HepG2 (cell line): ENCODE measurements around the gene ZDHHC16. TPM values are rescaled to one million over a fixed set of nuclear protein-coding genes. Genes with fewer than 3 reads are reported as not detected.

Experiments used
- CBX2 ChIP-seq, 2 experiments: fragments of 200-600 bp in 1 of 2; sonication (generic); formaldehyde crosslinking in 1 of 2; IDR thresholded peaks; 2 replicates each; pipeline versions ENCODE4 v1.7.0 to v1.8.1; 2018 to 2022; ENCODE audit warnings: low read depth in 2 of 2, low read length in 1 of 2, mild to moderate bottlenecking in 1 of 2, missing genetic modification reagents in 1 of 2
- CTCF ChIP-seq: sonication (generic); formaldehyde crosslinking; IDR thresholded peaks from 2 replicates; pipeline ENCODE4 v1.5.0; 2020; ENCODE audit warnings: mild to moderate bottlenecking, missing genetic modification reagents, moderate library complexity
- DNMT1 ChIP-seq: sonication (generic); formaldehyde crosslinking; IDR thresholded peaks from 2 replicates; pipeline ENCODE4 v1.5.1; 2020; ENCODE audit warnings: mild to moderate bottlenecking, missing genetic modification reagents
- DPF2 ChIP-seq: sonication (generic); formaldehyde crosslinking; IDR thresholded peaks from 2 replicates; pipeline ENCODE4 v1.4.0; 2020; ENCODE audit warnings: mild to moderate bottlenecking, low read depth, missing genetic modification reagents, borderline replicate concordance
- EHMT2 ChIP-seq: fragments of 200-600 bp; sonication (generic); IDR thresholded peaks from 2 replicates; pipeline ENCODE4 v1.7.0; 2017; ENCODE audit warnings: antibody characterized with exemption, low read depth, low read length, borderline replicate concordance
- ELF3 ChIP-seq: IDR thresholded peaks from 2 replicates; pipeline ENCODE4 v1.6.1; 2016; ENCODE audit warnings: missing genetic modification reagents, missing compliant biosample characterization
- EZH2 ChIP-seq: conservative IDR thresholded peaks from 2 replicates; pipeline ENCODE4 v1.6.1; 2012; ENCODE audit warnings: mild to moderate bottlenecking, low read depth, low read length, moderate library complexity
- FOXK1 ChIP-seq: sonication (generic); formaldehyde crosslinking; IDR thresholded peaks from 2 replicates; pipeline ENCODE4 v1.4.0; 2020; ENCODE audit warnings: low read depth, missing genetic modification reagents, borderline replicate concordance
- GPBP1L1 ChIP-seq: sonication (generic); formaldehyde crosslinking; IDR thresholded peaks from 2 replicates; pipeline ENCODE4 v1.5.0; 2020; ENCODE audit warnings: mild to moderate bottlenecking, missing genetic modification reagents
- HINFP ChIP-seq: sonication (generic); formaldehyde crosslinking; IDR thresholded peaks from 2 replicates; pipeline ENCODE4 v1.4.0; 2020; ENCODE audit warnings: low read depth, mild to moderate bottlenecking, missing genetic modification reagents
- HNRNPH1 ChIP-seq: fragments of 200-400 bp; formaldehyde crosslinking; optimal IDR thresholded peaks from 2 replicates; pipeline ENCODE3; 2017; ENCODE audit warnings: mild to moderate bottlenecking, low read depth, low read length
- MAF1 ChIP-seq: sonication (generic); formaldehyde crosslinking; IDR thresholded peaks from 2 replicates; pipeline ENCODE4 v1.5.0; 2020; ENCODE audit warnings: missing genetic modification reagents, borderline replicate concordance
- MTA1 ChIP-seq: sonication (generic); formaldehyde crosslinking; IDR thresholded peaks from 2 replicates; pipeline ENCODE4 v1.4.0; 2020; ENCODE audit warnings: missing genetic modification reagents, mild to moderate bottlenecking, borderline replicate concordance
- NFE2 ChIP-seq: sonication (generic); formaldehyde crosslinking; IDR thresholded peaks from 2 replicates; pipeline ENCODE4 v1.4.0; 2020; ENCODE audit warnings: missing genetic modification reagents
- NR2C2 ChIP-seq: sonication (generic); formaldehyde crosslinking; IDR thresholded peaks from 2 replicates; pipeline ENCODE4 v1.4.0; 2020; ENCODE audit warnings: missing genetic modification reagents, mild to moderate bottlenecking, moderate library complexity, borderline replicate concordance
- RAD21 ChIP-seq: fragments of 450-650 bp; formaldehyde crosslinking; IDR thresholded peaks from 2 replicates; pipeline ENCODE4 v1.5.0; 2020; ENCODE audit warnings: mild to moderate bottlenecking
- RELA ChIP-seq: sonication (generic); formaldehyde crosslinking; IDR thresholded peaks from 2 replicates; pipeline ENCODE4 v1.4.0; 2020; ENCODE audit warnings: missing genetic modification reagents
- SIX1 ChIP-seq: sonication (generic); formaldehyde crosslinking; IDR thresholded peaks from 2 replicates; pipeline ENCODE4 v1.4.0; 2020; ENCODE audit warnings: missing genetic modification reagents, borderline replicate concordance
- SRSF4 ChIP-seq: fragments of 200-400 bp; formaldehyde crosslinking; IDR thresholded peaks from one replicate; pipeline ENCODE4 v1.6.1; 2018; ENCODE audit warnings: mild to moderate bottlenecking, low read depth, low read length, moderate library complexity; ENCODE audit not compliant: poor library complexity, severe bottlenecking
- TOPORS ChIP-seq: sonication (generic); formaldehyde crosslinking; IDR thresholded peaks from 2 replicates; pipeline ENCODE4 v1.8.0; 2023; ENCODE audit warnings: mild to moderate bottlenecking, missing genetic modification reagents
- ZNF691 ChIP-seq: sonication (generic); formaldehyde crosslinking; IDR thresholded peaks from 2 replicates; pipeline ENCODE4 v1.4.0; 2020; ENCODE audit warnings: missing genetic modification reagents, low read depth, mild to moderate bottlenecking, borderline replicate concordance
- ZNF713 ChIP-seq: sonication (generic); formaldehyde crosslinking; IDR thresholded peaks from 2 replicates; pipeline ENCODE4 v1.4.0; 2020; ENCODE audit warnings: mild to moderate bottlenecking, missing genetic modification reagents
- ZNF75D ChIP-seq: sonication (generic); formaldehyde crosslinking; IDR thresholded peaks from 2 replicates; pipeline ENCODE4 v1.8.1; 2023; ENCODE audit warnings: missing genetic modification reagents, mild to moderate bottlenecking, borderline replicate concordance
- ZNF883 ChIP-seq: sonication (generic); formaldehyde crosslinking; IDR thresholded peaks from 2 replicates; pipeline ENCODE4 v1.5.1; 2020; ENCODE audit warnings: mild to moderate bottlenecking, missing genetic modification reagents; ENCODE audit errors: not compliant biosample characterization
- ZSCAN12 ChIP-seq: sonication (generic); formaldehyde crosslinking; IDR thresholded peaks from 2 replicates; pipeline ENCODE4 v1.9.0; 2021; ENCODE audit warnings: mild to moderate bottlenecking, missing genetic modification reagents
- polyA plus RNA-seq, 8 experiments: library from polyadenylated mRNA; depleted of rRNA in 3 of 8; stranded (reverse) in 7 of 8; unstranded in 1 of 8; fragments of >200 nt; fragmentation: Illumina TruSeq in 4 of 8; extraction: Trizol in 4 of 8; gene quantifications; 2 replicates each; pipeline versions ENCODE4 v1.2.1 to v1.2.3, GENCODE V29; 2011 to 2016; ENCODE audit warnings: low read depth in 4 of 8, missing spikeins in 1 of 8, mixed read lengths in 1 of 8; ENCODE audit not compliant: insufficient read depth in 1 of 8
- total RNA-seq, 5 experiments: library from RNA; depleted of rRNA; stranded (reverse); fragments of >200 nt; fragmentation: Illumina TruSeq; extraction: Trizol; gene quantifications; 2 replicates each; pipeline ENCODE4 v1.2.3, GENCODE V29; 2016; ENCODE audit warnings: low read depth in 1 of 5

ZDHHC16 gene
- total and polyA plus RNA-seq, 2 of the 13 experiments (the other 11 are each of a cell fraction or from before 2014, with no cell fraction given): 40.8 to 41.8 TPM

GRCh38 chr10:97497572-97498075 lies 51.6 kb downstream of the ZDHHC16 start (continued):
- 0 out of 2 replicates have a peak, but pooled peaks have one; percentile 29 for TF ChIP-seq ZNF713 (CRISPR knock-in tag)
- TF ChIP-seq ZSCAN12: no peak
- no peak for TF ChIP-seq CTCF (CRISPR knock-in tag)
- no peak for TF ChIP-seq TOPORS (CRISPR knock-in tag)
- TF ChIP-seq EHMT2: no peak
- no peak for TF ChIP-seq NFE2 (CRISPR knock-in tag)
- no peak for TF ChIP-seq SRSF4
- TF ChIP-seq ZNF75D (CRISPR knock-in tag): no peak
- no peak for TF ChIP-seq ELF3 (CRISPR knock-in tag)
- TF ChIP-seq GPBP1L1: no peak
- TF ChIP-seq EZH2: no peak
- TF ChIP-seq RAD21: no peak
- TF ChIP-seq MTA1 (CRISPR knock-in tag): no peak
- TF ChIP-seq DNMT1 (CRISPR knock-in tag): no peak
- TF ChIP-seq HINFP (CRISPR knock-in tag): peak; percentile 99
- TF ChIP-seq NR2C2 (CRISPR knock-in tag): no peak; the same call in 1 of the 2 replicates
- no peak for TF ChIP-seq DPF2 (CRISPR knock-in tag)
- TF ChIP-seq ZNF883 (CRISPR knock-in tag): no peak
- no peak for TF ChIP-seq HNRNPH1
- no peak for TF ChIP-seq ZNF691 (CRISPR knock-in tag)
- TF ChIP-seq FOXK1 (CRISPR knock-in tag): no peak
- TF ChIP-seq SIX1 (CRISPR knock-in tag): no peak
- TF ChIP-seq RELA (CRISPR knock-in tag): no peak
- no peak for TF ChIP-seq CBX2 (IDR thresholded peaks at IDR 0.05; ENCODE audit: low read depth, low read length)
- no peak for TF ChIP-seq CBX2 (CRISPR knock-in tag; IDR thresholded peaks at IDR 0.05; ENCODE audit: low read depth)
- no peak for TF ChIP-seq MAF1 (CRISPR knock-in tag)
